ENCODE measurements around the gene PTK7.

DNA sequence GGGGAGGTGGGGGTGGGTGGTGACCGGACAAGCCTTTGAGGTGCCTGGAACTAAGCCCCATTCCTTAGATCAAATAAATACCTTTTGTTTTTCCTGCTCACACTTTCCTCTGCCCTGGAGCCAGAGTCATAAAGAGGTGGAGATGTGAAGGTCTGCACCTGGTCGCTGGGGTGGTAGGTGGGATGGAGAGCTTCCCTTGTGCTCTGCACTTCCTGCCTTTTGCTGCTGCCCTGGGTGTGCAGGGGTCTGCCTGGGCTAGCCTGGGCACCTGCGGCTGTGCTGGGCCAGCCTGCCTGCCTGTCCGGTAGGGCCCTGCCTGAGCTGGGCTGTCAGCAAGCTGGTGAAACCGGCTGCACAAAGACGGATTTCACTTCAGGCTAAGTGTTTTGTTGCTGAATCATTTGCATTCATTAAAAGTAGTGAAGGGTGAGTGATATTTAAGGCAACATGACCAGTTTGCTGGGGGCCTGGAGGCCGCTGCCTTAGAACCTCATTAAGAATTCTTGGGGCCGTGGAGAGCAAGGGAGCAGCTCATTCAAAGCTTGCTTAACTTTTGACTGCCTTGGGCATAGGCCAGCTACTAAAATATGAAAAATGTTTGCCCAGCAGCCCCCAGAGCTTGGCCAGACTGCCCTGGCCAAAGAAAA is 20.5 kb downstream of the PTK7 start:
- TF ChIP-seq GATA3 (IDR thresholded peaks at IDR 0.05; ENCODE audit: low read depth, low read length) (no peak), GATA2 (IDR thresholded peaks at IDR 0.05; ENCODE audit: low read depth, low read length) (no peak)
